Mesenchymal stem cell (in vitro differentiated cells and primary cell): Measurements from ENCODE around the gene ADAMTSL1.

Experiments used
- DNase-seq: peaks from one replicate; pipeline ENCODE4 v3.0.0-alpha.2; 2013
- H2AFZ ChIP-seq: one replicate; pipeline ENCODE4 v1.6.1; 2013; ENCODE audit warnings: low read depth, mild to moderate bottlenecking, control low read depth, inconsistent platforms, low read length, moderate library complexity
- H2AK5ac ChIP-seq: 2 replicates; pipeline ENCODE4 v1.6.1; 2013; ENCODE audit warnings: low read length, moderate library complexity, mild to moderate bottlenecking, inconsistent platforms; ENCODE audit not compliant: severe bottlenecking
- H2BK120ac ChIP-seq: one replicate; pipeline ENCODE4 v1.6.1; 2013; ENCODE audit warnings: low read depth, mild to moderate bottlenecking, inconsistent platforms, low read length, moderate library complexity
- H2BK12ac ChIP-seq, 2 experiments: one replicate each; pipeline ENCODE4 v1.6.1; 2013; ENCODE audit warnings: inconsistent platforms in 2 of 2, low read length in 2 of 2, mild to moderate bottlenecking in 2 of 2, moderate library complexity in 2 of 2, control low read depth in 1 of 2
- H2BK15ac ChIP-seq: one replicate; pipeline ENCODE4 v1.6.1; 2013; ENCODE audit warnings: mild to moderate bottlenecking, low read depth, inconsistent platforms; ENCODE audit not compliant: poor library complexity, severe bottlenecking
- H2BK5ac ChIP-seq: 2 replicates; pipeline ENCODE4 v1.6.1; 2013; ENCODE audit warnings: low read depth, mild to moderate bottlenecking, low read length, control low read depth, inconsistent platforms; ENCODE audit not compliant: poor library complexity, severe bottlenecking
- H3K14ac ChIP-seq, 2 experiments: one replicate each; pipeline ENCODE4 v1.6.1; 2013; ENCODE audit warnings: inconsistent platforms in 2 of 2, low read length in 2 of 2, control low read depth in 1 of 2, mild to moderate bottlenecking in 1 of 2, moderate library complexity in 1 of 2
- H3K18ac ChIP-seq, 2 experiments: one replicate each; pipeline ENCODE4 v1.6.1; 2013; ENCODE audit warnings: inconsistent platforms in 2 of 2, low read length in 2 of 2, control low read depth in 1 of 2, low read depth in 1 of 2, mild to moderate bottlenecking in 1 of 2
- H3K23ac ChIP-seq, 2 experiments: one replicate each; pipeline ENCODE4 v1.6.1; 2013; ENCODE audit warnings: inconsistent platforms in 2 of 2, low read length in 2 of 2, mild to moderate bottlenecking in 2 of 2, moderate library complexity in 2 of 2, control low read depth in 1 of 2
- H3K27ac ChIP-seq: 2 replicates; pipeline ENCODE4 v1.5.1; 2013; ENCODE audit warnings: mild to moderate bottlenecking, moderate library complexity, low read length, control low read depth, inconsistent platforms; ENCODE audit not compliant: poor library complexity, severe bottlenecking
- H3K27me3 ChIP-seq, 2 experiments: 2 replicates each; pipeline versions ENCODE4 v1.6.1 to v1.7.0; 2013; ENCODE audit warnings: low read length in 2 of 2, mild to moderate bottlenecking in 2 of 2, moderate library complexity in 2 of 2, control low read depth in 1 of 2, inconsistent platforms in 1 of 2; ENCODE audit not compliant: control insufficient read depth in 1 of 2, insufficient read depth in 1 of 2
- H3K36me3 ChIP-seq, 2 experiments: 2 replicates each; pipeline versions ENCODE4 v1.6.1 to v1.7.0; 2013; ENCODE audit warnings: low read length in 2 of 2, control low read depth in 1 of 2, inconsistent platforms in 1 of 2, low read depth in 1 of 2, mild to moderate bottlenecking in 1 of 2; ENCODE audit not compliant: insufficient read depth in 2 of 2, control insufficient read depth in 1 of 2
- H3K4ac ChIP-seq, 2 experiments: one replicate each; pipeline ENCODE4 v1.6.1; 2013; ENCODE audit warnings: inconsistent platforms in 2 of 2, low read length in 2 of 2, mild to moderate bottlenecking in 2 of 2, moderate library complexity in 2 of 2, control low read depth in 1 of 2, low read depth in 1 of 2
- H3K4me1 ChIP-seq: 2 replicates; pipeline ENCODE4 v1.6.1; 2013; ENCODE audit warnings: low read depth, low read length, control low read depth; ENCODE audit not compliant: control insufficient read depth, insufficient read depth
- H3K4me2 ChIP-seq: 2 replicates; pipeline ENCODE4 v1.6.1; 2013; ENCODE audit warnings: low read length, mild to moderate bottlenecking, inconsistent platforms; ENCODE audit not compliant: poor library complexity, severe bottlenecking
- H3K4me3 ChIP-seq, 2 experiments: 2 replicates each; pipeline versions ENCODE4 v1.5.1 to v1.7.0; 2013; ENCODE audit warnings: low read length in 2 of 2, mild to moderate bottlenecking in 2 of 2, control low read depth in 1 of 2, low read depth in 1 of 2; ENCODE audit not compliant: insufficient read depth in 1 of 2
- H3K79me1 ChIP-seq: replicated peaks from 2 replicates; pipeline ENCODE4 v1.6.1; 2013; ENCODE audit warnings: mild to moderate bottlenecking, control low read depth, low read length, inconsistent platforms; ENCODE audit not compliant: poor library complexity, severe bottlenecking
- H3K9ac ChIP-seq: 2 replicates; pipeline ENCODE4 v1.7.0; 2013; ENCODE audit warnings: mild to moderate bottlenecking, low read length, moderate library complexity
- H3K9me3 ChIP-seq: 2 replicates; pipeline ENCODE4 v1.7.0; 2013; ENCODE audit warnings: mild to moderate bottlenecking, low read length; ENCODE audit not compliant: control insufficient read depth
- H4K8ac ChIP-seq: one replicate; pipeline ENCODE4 v1.6.1; 2013; ENCODE audit warnings: inconsistent platforms, mild to moderate bottlenecking, low read length, moderate library complexity
- H4K91ac ChIP-seq: one replicate; pipeline ENCODE4 v1.6.1; 2013; ENCODE audit warnings: mild to moderate bottlenecking, low read length, inconsistent platforms
- WGBS: methylation state at CpG from one replicate; pipeline ENCODE4 v1.1.7; 2013; ENCODE audit warnings: mixed read lengths; 5-methylcytosine and 5-hydroxymethylcytosine counted together

The ADAMTSL1 gene

GRCh38 chr9:18675973-18676372 is 202.0 kb downstream of the ADAMTSL1 start:
- Histone ChIP-seq H2AFZ (no peak overlapping the region), H3K9me3 (no peaks in the 10 kb centered on the region), H3K14ac (no peak overlapping the region), H2AK5ac (no peak overlapping the region), H3K4me2 (no peak overlapping the region), H3K23ac (no peak overlapping the region), H3K18ac (no peak overlapping the region), H2BK120ac (no peak overlapping the region), H3K79me1 (no peaks in the 10 kb centered on the region), H3K4me3 (no peak overlapping the region), H4K91ac (no peak overlapping the region), H3K36me3 (peaks cover 3 to 94% of the 10 kb centered on the region in 2 experiments), H2BK15ac (no peak overlapping the region), H3K4me1 (no peaks in the 10 kb centered on the region), H2BK5ac (no peak overlapping the region), H3K27ac (no peak overlapping the region), H2BK12ac (no peak overlapping the region), H4K8ac (no peak overlapping the region), H3K27me3 (no peaks in the 10 kb centered on the region), H3K9ac (no peak overlapping the region), H3K4ac (no peak overlapping the region)
- DNase-seq, result no peak

- H2BK12ac ChIP-seq, result no peak overlapping the region
- H3K18ac ChIP-seq, result no peak overlapping the region
- no peak overlapping the region for H3K14ac ChIP-seq
- H2AK5ac ChIP-seq, result no peak overlapping the region
- peak overlapping the region; percentile 8 for H3K9ac ChIP-seq
- H2AFZ ChIP-seq, result no peak overlapping the region
- H3K4me1 ChIP-seq, result no peaks in the 10 kb centered on the region
- H2BK120ac ChIP-seq, result no peak overlapping the region
- no peaks in the 10 kb centered on the region for H3K27me3 ChIP-seq
- no peak overlapping the region for H3K4ac ChIP-seq
- peaks cover 3 to 93% of the 10 kb centered on the region in 2 experiments for H3K36me3 ChIP-seq
- 86% methylated on average over 2 of the region's 2 CpGs for WGBS
- no peak overlapping the region for H3K27ac ChIP-seq
- H3K79me1 ChIP-seq, result no peaks in the 10 kb centered on the region
- H3K23ac ChIP-seq, result no peak overlapping the region
- no peak overlapping the region for H3K4me3 ChIP-seq
- no peak overlapping the region for H2BK5ac ChIP-seq
- H2BK15ac ChIP-seq, result no peak overlapping the region
- no peak overlapping the region for H4K8ac ChIP-seq
- no peak for DNase-seq
- H4K91ac ChIP-seq, result no peak overlapping the region
- no peak overlapping the region for H3K4me2 ChIP-seq
- no peaks in the 10 kb centered on the region for H3K9me3 ChIP-seq
Measured at GRCh38 chr9:18676525-18676924, 202.6 kb downstream of the ADAMTSL1 start.

- Histone ChIP-seq H3K27me3 (no peaks in the 10 kb centered on the region), H3K9ac (peak overlapping the region; percentile 15), H2BK120ac (no peak overlapping the region), H3K4me3 (no peak overlapping the region), H3K4ac (no peak overlapping the region), H3K36me3 (peaks cover 3 to 95% of the 10 kb centered on the region in 2 experiments), H4K91ac (no peak overlapping the region), H3K27ac (no peak overlapping the region), H3K4me1 (no peaks in the 10 kb centered on the region), H2BK12ac (no peak overlapping the region), H2BK15ac (no peak overlapping the region), H3K79me1 (no peaks in the 10 kb centered on the region), H3K14ac (no peak overlapping the region), H3K4me2 (no peak overlapping the region), H2AK5ac (no peak overlapping the region), H2BK5ac (no peak overlapping the region), H3K18ac (no peak overlapping the region), H3K23ac (no peak overlapping the region), H3K9me3 (no peaks in the 10 kb centered on the region), H4K8ac (no peak overlapping the region), H2AFZ (no peak overlapping the region)
- DNase-seq, result no peak
- WGBS, result 80% methylated on average over 1 of the region's 1 CpG
Measured at GRCh38 chr9:18678821-18679590, 205.1 kb downstream of the ADAMTSL1 start.

- Histone ChIP-seq H3K9ac (no peak overlapping the region), H3K27me3 (no peaks in the 10 kb centered on the region), H2BK12ac (no peak overlapping the region), H2BK15ac (no peak overlapping the region), H4K91ac (no peak overlapping the region), H3K9me3 (no peaks in the 10 kb centered on the region), H4K8ac (no peak overlapping the region), H2BK120ac (no peak overlapping the region), H2AK5ac (no peak overlapping the region), H3K27ac (no peak overlapping the region), H3K23ac (no peak overlapping the region), H2BK5ac (no peak overlapping the region), H3K4me1 (no peaks in the 10 kb centered on the region), H2AFZ (no peak overlapping the region), H3K36me3 (peaks cover 3 to 97% of the 10 kb centered on the region in 2 experiments), H3K4me2 (no peak overlapping the region), H3K18ac (no peak overlapping the region), H3K4me3 (no peak overlapping the region), H3K4ac (no peak overlapping the region), H3K14ac (no peak overlapping the region), H3K79me1 (peaks cover 1% of the 10 kb centered on the region)
- 96% methylated on average over 5 of the region's 6 CpGs for WGBS
- DNase-seq, result no peak
Measured at GRCh38 chr9:18682907-18683306, 209.0 kb downstream of the ADAMTSL1 start.
